Right ventricle myocardium superior (tissue), 1 donor: Measurements from ENCODE around the gene ANKS4B. TPM values are rescaled to one million over a fixed set of nuclear protein-coding genes. Genes with fewer than 3 reads are reported as not detected.
"Not testable (repeated sequence)": the region's sequence is repeated elsewhere in the genome, so short reads cannot be mapped to it uniquely, and the experiment has no call there.

Experiments used
- ATAC-seq: fragments of 200-7000 bp; cut with Tn5 transposase; one replicate; pipeline ENCODE4 v1.9.1; 2020; ENCODE audit warnings: mild to moderate bottlenecking; ENCODE audit not compliant: poor library complexity
- DNase-seq: peaks from one replicate; pipeline ENCODE4 v3.0.0-alpha.2; 2020
- intact Hi-C: fragments of 100-400 bp; cut with DNase I; formaldehyde crosslinking; loops from one replicate; pipeline ENCODE4 v1.11.2; 2022
- total RNA-seq: library from RNA; stranded (reverse); fragmentation: NEBNext Ultra II Directional; extraction: Animal tissue kit (Norgen Biotek cat#: 25700); gene quantifications from one replicate; pipeline ENCODE4 v1.2.1, GENCODE V29; 2021
- donor health status: DM: no; HTN: yes; CAD: no; lungs with severe emphysema.

ANKS4B gene
- total RNA-seq, 1 donor from 2014 or later, result not detected

DNA sequence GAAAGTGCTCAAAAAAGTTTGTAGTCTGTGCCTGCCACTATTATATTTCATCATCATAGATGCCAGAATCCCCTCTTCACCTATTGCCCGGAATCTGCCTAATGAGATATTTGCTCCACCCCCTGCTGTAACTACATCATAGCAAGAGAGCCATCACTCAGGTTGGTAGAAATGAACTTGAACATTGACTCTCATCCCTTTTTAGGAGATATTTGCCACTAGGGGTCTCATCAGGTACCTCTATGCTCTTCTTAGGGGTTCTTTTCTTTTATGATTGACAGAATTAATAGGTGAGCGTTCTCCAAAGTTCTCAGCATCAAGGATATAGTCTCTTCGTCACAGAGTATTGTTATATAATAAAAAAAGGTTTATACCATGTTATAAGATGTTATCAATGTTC lies 20.0 kb downstream of the ANKS4B start:
- ATAC-seq (no peak), DNase-seq (no peak)
- intact Hi-C loops, result no loop called here

GRCh38 chr16:21256636-21257035 lies 23.1 kb downstream of the ANKS4B start:
- intact Hi-C loops, result no loop called here
- ATAC-seq (no peak), DNase-seq (no peak)

DNA sequence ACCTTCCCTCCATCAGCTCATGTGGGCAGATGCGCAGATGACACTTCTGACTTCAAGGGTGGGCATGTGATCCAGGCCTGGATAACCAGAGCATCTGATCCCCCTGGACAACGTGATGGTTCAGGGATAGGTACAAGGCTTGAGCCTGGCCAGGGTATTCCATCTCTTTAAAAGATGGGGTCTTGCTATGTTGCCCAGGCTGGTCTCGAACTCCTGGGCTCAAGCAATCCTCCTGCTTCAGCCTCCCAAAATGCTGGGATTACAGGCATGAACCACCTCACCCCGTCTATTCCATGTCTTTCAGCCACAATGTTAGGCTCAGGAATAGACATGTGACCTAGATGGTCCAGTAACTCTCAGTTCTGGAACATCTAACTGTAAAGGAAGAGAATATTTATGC lies 23.8 kb downstream of the ANKS4B start:
- intact Hi-C loops, result no loop called here
- ATAC-seq (no peak), DNase-seq (no peak)

GRCh38 chr16:21260870-21261791 lies 27.6 kb downstream of the ANKS4B start:
- intact Hi-C loops, result no loop called here
- ATAC-seq, result peak; percentile 36

GRCh38 chr16:21262779-21263639 lies 29.5 kb downstream of the ANKS4B start:
- DNase-seq (no peak), ATAC-seq (no peak)
- intact Hi-C loops, result no loop called here

More at GRCh38 chr16:21260870-21261791, 27.6 kb downstream of the ANKS4B start:
- no peak for DNase-seq

GRCh38 chr16:21263640-21264570 lies 30.4 kb downstream of the ANKS4B start:
- peak; percentile 58 for DNase-seq
- intact Hi-C loops, result no loop called here
- ATAC-seq, result peak; percentile 65

DNA sequence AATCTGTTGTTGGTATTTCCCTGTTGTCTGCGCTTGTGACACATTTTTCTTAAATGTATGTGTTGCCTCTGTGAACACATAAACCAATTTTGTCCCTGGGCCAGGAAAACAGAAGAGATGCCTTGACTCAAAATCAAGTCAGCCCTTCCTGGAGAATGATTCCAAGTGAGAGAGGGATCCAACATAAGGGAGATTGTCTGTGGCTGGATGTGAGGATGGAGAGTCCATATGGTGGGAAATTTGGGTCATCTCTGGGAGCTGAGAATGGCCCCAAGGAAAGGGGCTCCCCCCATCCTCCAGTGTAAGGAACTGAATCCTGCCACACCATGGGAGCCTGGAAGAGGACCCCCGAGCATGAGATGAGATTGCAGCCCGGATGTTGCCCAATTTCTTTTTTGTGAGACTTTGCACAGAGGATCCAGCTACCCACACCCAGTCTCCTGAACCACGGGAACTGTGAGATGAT lies 31.1 kb downstream of the ANKS4B start:
- DNase-seq (no peak), ATAC-seq (no peak)
- intact Hi-C loops, result no loop called here

GRCh38 chr16:21265104-21265837 lies 31.8 kb downstream of the ANKS4B start:
- peak; percentile 88 for ATAC-seq
- intact Hi-C loops, result no loop called here

GRCh38 chr16:21267298-21267697 lies 33.8 kb downstream of the ANKS4B start:
- intact Hi-C loops, result no loop called here
- ATAC-seq (no peak), DNase-seq (no peak)

More at GRCh38 chr16:21265104-21265837, 31.8 kb downstream of the ANKS4B start:
- peak; percentile 57 for DNase-seq

DNA sequence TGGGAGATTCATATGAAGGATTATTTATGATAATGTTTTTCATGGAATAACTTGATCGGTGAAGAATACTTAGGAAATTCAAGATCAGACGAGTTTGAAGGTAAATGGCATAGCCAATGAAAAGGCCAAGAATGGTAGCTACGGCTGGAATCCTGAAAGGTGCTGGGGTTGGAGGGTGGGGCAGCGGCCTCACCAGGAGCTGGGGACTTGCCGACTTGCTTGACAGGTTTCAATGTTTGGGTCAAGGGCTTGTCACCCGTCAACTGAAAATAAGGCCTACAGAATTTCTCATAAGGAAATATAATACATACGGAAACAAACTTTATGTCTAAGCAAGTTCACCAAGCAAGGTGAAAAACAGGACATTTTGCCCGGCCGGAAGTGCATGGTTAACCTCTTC lies 34.7 kb downstream of the ANKS4B start:
- ATAC-seq (no peak), DNase-seq (no peak)
- intact Hi-C loops, result no loop called here

GRCh38 chr16:21272253-21272652 lies 38.8 kb downstream of the ANKS4B start:
- ATAC-seq, result no peak
- intact Hi-C loops, result no loop called here
- no peak for DNase-seq

DNA sequence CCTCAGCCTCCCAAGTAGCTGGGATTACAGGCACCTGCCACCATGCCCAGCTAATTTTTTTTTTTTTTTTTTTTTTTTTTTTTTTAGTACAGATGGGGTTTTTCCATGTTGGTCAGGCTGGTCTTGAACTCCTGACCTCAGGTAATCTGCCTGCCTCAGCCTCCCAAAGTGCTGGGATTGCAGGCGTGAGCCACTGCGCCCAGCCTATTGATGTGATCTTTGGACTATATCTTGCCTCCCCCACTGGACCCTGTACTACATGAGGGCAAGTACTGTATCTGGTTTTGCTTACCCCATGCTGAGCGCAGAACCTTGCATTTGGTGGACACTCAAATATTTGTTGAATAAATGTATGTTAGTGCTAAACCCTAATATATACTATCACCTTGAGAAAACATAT lies 39.3 kb downstream of the ANKS4B start:
- DNase-seq, intact Hi-C loops, ATAC-seq: not testable (repeated sequence)

DNA sequence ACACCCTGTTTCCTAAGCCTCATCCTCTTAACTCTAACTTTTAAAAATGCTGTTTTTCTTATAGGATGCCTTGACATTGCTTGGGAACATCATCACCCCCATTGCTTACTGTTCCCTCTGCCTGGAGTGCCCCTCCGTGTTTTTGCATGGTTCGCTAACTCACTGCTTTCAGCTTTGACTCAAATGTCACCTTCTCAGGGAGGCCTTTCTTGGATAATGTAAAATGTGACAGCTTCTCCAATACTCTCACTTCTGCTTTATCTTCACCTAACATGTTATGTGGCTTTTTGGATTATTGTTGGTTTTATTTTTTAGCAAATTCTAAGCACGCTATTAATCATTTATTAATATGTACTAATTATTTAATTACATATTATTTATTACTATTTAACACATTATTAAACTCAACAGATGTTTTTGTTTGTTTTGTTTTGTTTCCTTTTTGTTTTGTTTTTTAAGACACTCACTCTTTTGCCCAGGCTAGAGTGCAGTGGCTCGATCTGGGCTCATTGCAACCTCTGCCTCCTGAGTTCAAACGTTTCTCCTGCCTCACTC lies 40.8 kb downstream of the ANKS4B start:
- intact Hi-C loops, result no loop called here
- ATAC-seq, result no peak
- no peak for DNase-seq

- DNase-seq (no peak), ATAC-seq (no peak)
- intact Hi-C loops, result no loop called here
Measured at GRCh38 chr16:21275529-21275928, 42.0 kb downstream of the ANKS4B start.

- no peak for ATAC-seq
- intact Hi-C loops, result no loop called here
Measured at GRCh38 chr16:21276090-21276489, 42.6 kb downstream of the ANKS4B start.

GRCh38 chr16:21277045-21277926 lies 43.8 kb downstream of the ANKS4B start:
- DNase-seq (peak; percentile 44), ATAC-seq (peak; percentile 74)
- intact Hi-C loops, result no loop called here

More at GRCh38 chr16:21276090-21276489, 42.6 kb downstream of the ANKS4B start:
- DNase-seq, result no peak
